BE2C (cell line): Measurements from ENCODE around the gene SKI.
A peak's percentile ranks its signal among the peaks of the same experiment; 100 is the strongest.

ENCODE experiments used
- DNase-seq: peaks from one replicate; pipeline ENCODE4 v3.0.0-alpha.2; 2020
- H3K27me3 ChIP-seq: fragments of 250-450 bp; sonication (Bioruptor Pico); 2 replicates; pipeline ENCODE4 v1.5.1; 2020; ENCODE audit warnings: mild to moderate bottlenecking
- H3K36me3 ChIP-seq: fragments of 250-450 bp; sonication (Bioruptor Pico); 2 replicates; pipeline ENCODE4 v1.5.1; 2020; ENCODE audit warnings: mild to moderate bottlenecking
- H3K4me1 ChIP-seq: fragments of 250-450 bp; sonication (Bioruptor Pico); 2 replicates; pipeline ENCODE4 v1.5.1; 2020
- H3K4me3 ChIP-seq: 2 replicates; pipeline ENCODE4 v1.5.1; 2011; ENCODE audit warnings: low read depth, low read length
- H3K9me3 ChIP-seq: fragments of 250-450 bp; sonication (Bioruptor Pico); 2 replicates; pipeline ENCODE4 v1.5.1; 2020
- TF ChIP-seq, protein P1 (sequence below): IDR thresholded peaks from 2 replicates; pipeline ENCODE4 v1.5.1; 2012; ENCODE audit warnings: mild to moderate bottlenecking, low read depth, low read length

The SKI gene

DNA sequence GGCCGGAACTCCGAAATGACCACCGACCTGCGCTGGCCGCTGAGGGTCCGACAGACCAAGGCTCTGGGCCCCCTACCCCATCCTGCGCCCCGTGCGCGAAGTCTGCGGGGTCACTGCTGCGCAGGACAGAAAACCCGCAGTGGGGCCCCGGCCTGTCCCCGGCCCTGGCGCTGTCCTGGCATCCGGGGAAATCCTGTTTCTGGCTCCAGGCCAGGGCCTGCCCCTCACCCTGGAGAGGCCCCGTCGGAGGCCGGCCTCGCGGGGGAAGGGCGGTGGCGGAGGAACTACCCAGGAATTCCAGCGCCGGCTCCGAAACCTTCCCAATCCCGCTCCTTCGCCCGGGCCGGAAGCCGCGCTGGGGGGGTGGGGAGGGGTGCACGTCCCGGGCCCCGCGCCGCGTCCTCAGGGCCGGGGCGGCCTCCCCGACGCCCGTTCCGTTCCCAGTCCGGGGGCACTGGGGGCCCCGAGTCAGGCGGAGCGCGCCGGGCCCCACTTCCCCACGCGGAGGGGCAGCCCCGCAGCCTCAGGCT lies 86.2 kb downstream of the SKI start:
- H3K4me1 ChIP-seq = peaks cover 4% of the 10 kb centered on the region; the same call in 1 of the 2 replicates
- H3K4me3 ChIP-seq = peak overlapping the region; percentile 16; the same call in 1 of the 2 replicates
- H3K36me3 ChIP-seq = no peaks in the 10 kb centered on the region
- TF ChIP-seq, protein P1, sequence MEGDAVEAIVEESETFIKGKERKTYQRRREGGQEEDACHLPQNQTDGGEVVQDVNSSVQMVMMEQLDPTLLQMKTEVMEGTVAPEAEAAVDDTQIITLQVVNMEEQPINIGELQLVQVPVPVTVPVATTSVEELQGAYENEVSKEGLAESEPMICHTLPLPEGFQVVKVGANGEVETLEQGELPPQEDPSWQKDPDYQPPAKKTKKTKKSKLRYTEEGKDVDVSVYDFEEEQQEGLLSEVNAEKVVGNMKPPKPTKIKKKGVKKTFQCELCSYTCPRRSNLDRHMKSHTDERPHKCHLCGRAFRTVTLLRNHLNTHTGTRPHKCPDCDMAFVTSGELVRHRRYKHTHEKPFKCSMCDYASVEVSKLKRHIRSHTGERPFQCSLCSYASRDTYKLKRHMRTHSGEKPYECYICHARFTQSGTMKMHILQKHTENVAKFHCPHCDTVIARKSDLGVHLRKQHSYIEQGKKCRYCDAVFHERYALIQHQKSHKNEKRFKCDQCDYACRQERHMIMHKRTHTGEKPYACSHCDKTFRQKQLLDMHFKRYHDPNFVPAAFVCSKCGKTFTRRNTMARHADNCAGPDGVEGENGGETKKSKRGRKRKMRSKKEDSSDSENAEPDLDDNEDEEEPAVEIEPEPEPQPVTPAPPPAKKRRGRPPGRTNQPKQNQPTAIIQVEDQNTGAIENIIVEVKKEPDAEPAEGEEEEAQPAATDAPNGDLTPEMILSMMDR = no peak
- H3K27me3 ChIP-seq = no peaks in the 10 kb centered on the region
- peak; percentile 59 for DNase-seq
- no peaks in the 10 kb centered on the region for H3K9me3 ChIP-seq

DNA sequence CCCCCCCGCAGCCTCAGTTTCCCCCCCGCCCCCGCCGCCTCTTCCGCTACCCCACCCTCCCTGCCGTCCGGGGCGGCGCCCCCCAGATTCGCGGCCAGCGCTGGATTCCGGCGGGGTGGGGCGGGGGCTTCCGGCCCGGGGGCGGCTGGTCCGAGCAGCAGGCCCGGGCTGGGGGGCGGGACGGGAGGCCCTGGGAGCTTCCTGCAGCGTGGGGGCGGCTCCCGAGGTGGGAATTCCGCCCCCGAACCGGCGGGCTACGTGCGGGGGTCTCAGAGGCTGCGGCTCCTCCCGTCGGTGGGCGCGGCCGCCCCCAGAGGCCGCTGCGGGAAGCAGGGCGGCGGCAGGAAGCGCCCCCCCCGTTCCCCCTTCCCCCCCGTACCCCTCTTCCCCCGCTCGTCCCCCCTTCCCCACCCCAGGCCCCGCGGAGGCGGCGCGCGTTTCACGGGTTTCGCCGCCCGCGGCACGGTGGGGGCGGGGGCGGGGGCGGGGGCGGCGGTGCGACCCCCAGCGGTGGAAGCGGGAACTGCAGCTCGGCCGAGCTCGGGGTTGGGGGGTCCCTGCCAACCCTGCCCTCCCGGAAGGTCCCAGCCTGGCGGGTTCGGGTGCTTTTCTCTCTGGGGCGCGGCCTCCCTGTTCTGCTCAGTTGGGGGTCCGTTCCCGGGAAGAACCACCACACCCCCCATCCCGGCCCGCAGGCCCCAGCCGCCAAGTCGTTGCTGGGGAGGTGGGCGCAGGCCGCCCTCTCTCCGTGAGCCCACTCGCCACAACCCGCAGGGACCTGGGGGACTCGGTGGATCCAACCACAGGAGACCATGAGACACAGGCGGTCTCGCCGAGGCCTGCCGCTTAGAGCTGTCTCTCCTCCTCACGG lies 86.9 kb downstream of the SKI start:
- H3K4me1 ChIP-seq = peaks cover 4% of the 10 kb centered on the region; the same call in 1 of the 2 replicates
- DNase-seq = peak; percentile 49

DNA sequence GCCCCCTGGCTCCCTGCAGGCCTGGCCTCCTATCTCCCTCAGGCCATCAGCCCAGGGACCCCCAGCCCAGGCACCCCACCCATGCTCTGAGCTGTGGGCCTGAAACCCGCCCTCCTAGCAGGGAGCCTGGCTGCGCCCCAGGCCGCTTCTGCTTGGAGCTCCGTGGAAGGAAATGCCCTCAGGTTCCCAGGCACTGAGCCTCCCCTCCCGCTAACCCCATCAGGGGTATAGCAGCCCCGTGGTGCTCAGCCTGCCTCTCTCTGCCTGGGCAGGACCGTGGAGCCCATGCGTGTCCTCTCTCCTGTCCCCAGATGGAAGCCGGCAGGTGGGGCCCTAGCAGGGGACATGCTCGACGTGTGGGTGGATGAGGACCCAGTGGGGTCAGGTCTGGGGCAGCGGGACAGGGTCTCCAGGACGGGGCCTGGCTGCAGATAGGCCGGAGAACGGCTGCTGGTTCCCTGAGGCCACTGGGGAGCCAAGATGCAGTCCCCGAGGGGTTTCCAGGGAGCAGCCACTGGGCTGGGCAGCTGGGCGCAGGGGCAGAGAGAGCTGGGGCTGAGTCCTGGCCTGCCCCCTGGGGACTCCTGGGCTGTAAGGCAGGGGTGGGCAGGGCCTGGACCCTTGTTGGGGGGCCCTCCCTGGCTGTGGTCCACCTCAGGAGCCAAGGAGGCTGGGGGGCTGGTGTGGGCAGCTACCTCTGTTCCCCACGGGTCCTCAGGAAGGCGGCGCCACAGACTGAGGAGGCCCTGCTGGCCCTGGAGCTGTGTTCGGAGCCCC lies 87.7 kb downstream of the SKI start:
- TF ChIP-seq, protein P1 = no peak
- Histone ChIP-seq H3K4me3 (no peak overlapping the region), H3K9me3 (no peaks in the 10 kb centered on the region), H3K4me1 (peaks cover 4% of the 10 kb centered on the region; the same call in 1 of the 2 replicates), H3K36me3 (no peaks in the 10 kb centered on the region), H3K27me3 (no peaks in the 10 kb centered on the region)
- DNase-seq = no peak

More for the DNA sequence above, 86.9 kb downstream of the SKI start:
- TF ChIP-seq, protein P1 = peak; percentile 28
- peak overlapping the region; percentile 24; the same call in 1 of the 2 replicates for H3K4me3 ChIP-seq
- no peaks in the 10 kb centered on the region for H3K27me3 ChIP-seq
- H3K36me3 ChIP-seq = no peaks in the 10 kb centered on the region
- H3K9me3 ChIP-seq = no peaks in the 10 kb centered on the region

DNA sequence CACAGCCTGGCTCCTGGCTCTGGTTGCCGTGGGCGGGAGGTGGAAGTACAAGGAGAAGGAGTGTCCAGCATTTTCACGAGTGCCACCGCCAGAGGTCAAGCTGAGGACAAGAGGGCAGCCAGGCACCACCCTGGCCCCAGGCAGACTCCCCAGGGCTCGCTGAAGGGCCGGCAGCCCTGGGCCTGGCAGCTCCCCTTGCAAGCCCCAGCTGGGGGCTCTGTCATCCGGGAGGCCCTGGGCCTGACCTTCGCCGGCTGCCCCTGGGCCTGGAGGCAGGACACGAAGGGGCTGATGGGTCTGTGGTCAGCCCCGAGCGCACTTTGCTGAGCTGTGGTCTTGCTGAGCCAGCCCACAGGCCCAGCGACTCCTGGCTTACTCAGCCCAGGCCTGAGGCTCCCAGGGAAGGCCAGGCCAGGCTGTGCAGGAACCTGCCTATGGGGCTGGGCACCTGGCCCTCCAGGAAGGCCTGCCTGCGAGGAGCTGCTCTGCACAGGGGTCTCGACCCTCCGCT lies 88.4 kb downstream of the SKI start:
- Histone ChIP-seq H3K9me3 (no peaks in the 10 kb centered on the region), H3K4me1 (peaks cover 4% of the 10 kb centered on the region; the same call in 1 of the 2 replicates), H3K4me3 (no peak overlapping the region), H3K27me3 (no peaks in the 10 kb centered on the region), H3K36me3 (no peaks in the 10 kb centered on the region)
- no peak for DNase-seq
- TF ChIP-seq, protein P1 = no peak

DNA sequence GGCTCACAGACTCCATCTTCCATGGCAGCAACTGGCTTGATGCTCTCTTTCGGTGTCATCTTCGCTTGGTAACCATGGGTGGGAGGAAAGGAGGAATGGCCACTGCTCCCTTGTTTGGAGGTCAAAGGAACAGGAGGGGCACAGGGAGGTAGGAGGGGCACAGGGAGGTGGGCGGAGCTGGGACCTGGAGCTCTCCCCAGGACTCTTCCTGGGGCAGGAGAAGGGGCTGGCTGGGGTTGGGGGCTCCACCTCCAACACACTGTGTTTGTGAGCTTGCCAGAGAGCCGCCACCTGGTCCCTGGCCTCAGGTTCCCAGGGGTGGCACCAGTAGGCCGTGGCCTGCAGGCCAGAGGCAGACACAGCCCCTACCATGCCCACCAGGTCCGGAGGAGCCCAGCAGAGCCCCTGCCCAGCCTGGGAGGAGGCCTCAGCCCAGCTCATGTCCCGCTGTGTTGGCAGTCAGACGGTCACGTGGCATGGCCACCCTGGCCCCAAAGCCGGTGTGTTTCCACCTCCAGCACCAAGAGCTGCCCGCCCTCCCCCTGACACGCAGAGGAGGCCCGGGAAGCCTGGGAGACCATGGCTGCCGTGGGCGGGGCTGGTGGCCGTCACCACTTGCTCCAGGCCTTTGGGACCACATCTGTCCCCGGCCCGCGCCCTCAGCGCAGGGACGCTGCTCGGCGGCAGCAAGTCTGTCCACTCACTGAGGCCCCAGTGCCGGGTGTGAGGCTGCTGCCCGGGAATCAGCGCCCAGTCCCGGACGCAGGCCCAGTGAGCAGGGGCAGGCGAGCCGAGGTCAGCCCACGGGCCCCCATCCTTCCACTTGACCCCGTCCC lies 89.3 kb downstream of the SKI start:
- DNase-seq = no peak
- no peaks in the 10 kb centered on the region for H3K36me3 ChIP-seq
- no peaks in the 10 kb centered on the region for H3K9me3 ChIP-seq
- no peak overlapping the region for H3K4me3 ChIP-seq
- TF ChIP-seq, protein P1 = no peak
- H3K4me1 ChIP-seq = peaks cover 4% of the 10 kb centered on the region; the same call in 1 of the 2 replicates
- no peaks in the 10 kb centered on the region for H3K27me3 ChIP-seq
